ENCODE data around the gene CSF1.

DNA sequence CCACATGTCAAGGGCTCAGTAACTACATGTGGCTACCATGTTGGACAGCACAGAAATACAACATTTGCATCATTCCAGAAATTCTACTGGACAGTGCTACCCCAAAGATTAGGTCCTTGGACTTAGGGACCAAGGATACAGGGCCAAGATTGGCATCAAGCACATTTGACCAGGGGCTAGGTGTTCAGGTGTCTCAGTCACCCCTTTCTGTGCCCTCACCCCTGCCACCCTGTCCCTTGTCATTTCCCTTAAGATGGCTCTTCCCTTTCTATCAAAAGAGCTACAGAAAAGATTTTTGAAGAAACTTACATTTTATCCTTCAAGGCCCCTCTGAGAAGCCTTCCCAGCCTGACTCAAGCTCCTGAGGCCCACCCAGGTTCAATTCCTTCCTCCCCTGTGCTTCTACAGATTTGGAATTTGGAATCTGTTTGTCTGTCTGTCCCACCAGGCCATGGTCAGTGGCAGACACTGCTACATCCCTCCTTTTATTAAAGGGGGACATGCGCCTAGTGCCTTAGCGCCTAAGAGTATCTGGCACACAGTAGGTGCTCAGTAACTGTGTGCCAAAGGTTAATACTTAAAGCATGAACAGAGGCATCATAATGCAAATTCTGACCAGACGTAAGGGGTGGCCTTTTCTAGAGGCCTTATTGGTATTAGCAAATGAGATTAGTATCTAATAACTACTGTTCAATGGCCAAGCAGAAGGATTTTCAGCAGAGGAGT is 21.4 kb downstream of the CSF1 start:
- TF ChIP-seq EZH2phosphoT487 (IDR thresholded peaks at IDR 0.05; ENCODE audit: unreplicated experiment) (no peak), POLR2AphosphoS5 (IDR thresholded peaks at IDR 0.05; ENCODE audit: low read depth) (no peak), EZH2 (IDR thresholded peaks at IDR 0.05; ENCODE audit: low read depth, unreplicated experiment) (no peak), STAT1 (IDR thresholded peaks at IDR 0.05; ENCODE audit: unreplicated experiment) (no peak), REST (IDR thresholded peaks at IDR 0.05; ENCODE audit: unreplicated experiment) (no peak), CREB1 (CRISPR knock-in tag; IDR thresholded peaks at IDR 0.05; ENCODE audit: low read depth) (no peak), ZNF114 (CRISPR knock-in tag; IDR thresholded peaks at IDR 0.05) (no peak)
- TF ChIP-seq, protein P1, sequence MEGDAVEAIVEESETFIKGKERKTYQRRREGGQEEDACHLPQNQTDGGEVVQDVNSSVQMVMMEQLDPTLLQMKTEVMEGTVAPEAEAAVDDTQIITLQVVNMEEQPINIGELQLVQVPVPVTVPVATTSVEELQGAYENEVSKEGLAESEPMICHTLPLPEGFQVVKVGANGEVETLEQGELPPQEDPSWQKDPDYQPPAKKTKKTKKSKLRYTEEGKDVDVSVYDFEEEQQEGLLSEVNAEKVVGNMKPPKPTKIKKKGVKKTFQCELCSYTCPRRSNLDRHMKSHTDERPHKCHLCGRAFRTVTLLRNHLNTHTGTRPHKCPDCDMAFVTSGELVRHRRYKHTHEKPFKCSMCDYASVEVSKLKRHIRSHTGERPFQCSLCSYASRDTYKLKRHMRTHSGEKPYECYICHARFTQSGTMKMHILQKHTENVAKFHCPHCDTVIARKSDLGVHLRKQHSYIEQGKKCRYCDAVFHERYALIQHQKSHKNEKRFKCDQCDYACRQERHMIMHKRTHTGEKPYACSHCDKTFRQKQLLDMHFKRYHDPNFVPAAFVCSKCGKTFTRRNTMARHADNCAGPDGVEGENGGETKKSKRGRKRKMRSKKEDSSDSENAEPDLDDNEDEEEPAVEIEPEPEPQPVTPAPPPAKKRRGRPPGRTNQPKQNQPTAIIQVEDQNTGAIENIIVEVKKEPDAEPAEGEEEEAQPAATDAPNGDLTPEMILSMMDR (conservative IDR thresholded peaks at IDR 0.05; ENCODE audit: low read depth in 2 of 2), result no peak
- TF ChIP-seq, protein P2, sequence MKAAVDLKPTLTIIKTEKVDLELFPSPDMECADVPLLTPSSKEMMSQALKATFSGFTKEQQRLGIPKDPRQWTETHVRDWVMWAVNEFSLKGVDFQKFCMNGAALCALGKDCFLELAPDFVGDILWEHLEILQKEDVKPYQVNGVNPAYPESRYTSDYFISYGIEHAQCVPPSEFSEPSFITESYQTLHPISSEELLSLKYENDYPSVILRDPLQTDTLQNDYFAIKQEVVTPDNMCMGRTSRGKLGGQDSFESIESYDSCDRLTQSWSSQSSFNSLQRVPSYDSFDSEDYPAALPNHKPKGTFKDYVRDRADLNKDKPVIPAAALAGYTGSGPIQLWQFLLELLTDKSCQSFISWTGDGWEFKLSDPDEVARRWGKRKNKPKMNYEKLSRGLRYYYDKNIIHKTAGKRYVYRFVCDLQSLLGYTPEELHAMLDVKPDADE (IDR thresholded peaks at IDR 0.05), result no peak

All from GM23338 (cell line).